Measurements from ENCODE around the gene CACNB2. TPM values are rescaled to one million over a fixed set of nuclear protein-coding genes. Genes with fewer than 3 reads are reported as not detected.

The CACNB2 gene
- total RNA-seq, 1 experiment from 2014 or later: 0.07 TPM

DNA sequence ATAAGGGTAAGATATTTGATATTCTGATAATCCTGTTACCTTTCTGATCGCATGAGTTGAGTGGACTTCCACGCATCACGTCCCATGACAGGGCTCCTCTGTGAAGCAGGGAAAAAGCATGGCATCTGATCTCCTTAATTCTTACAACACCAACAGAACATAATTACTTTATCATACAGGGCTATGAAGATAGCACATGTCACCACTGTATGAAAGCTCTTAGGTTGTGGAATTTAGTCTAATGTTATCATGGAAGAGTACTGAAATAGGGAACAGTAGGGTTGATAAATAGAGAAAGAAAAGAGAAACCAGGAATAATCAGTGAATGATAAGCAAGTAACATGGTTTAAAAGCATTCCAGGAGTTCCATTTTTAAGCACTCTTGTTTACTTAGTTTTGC lies 212.0 kb downstream of the CACNB2 start:
- no peak for DNase-seq
- no peaks in the 10 kb centered on the region for H4K20me1 ChIP-seq (ENCODE audit: low read length)
- H3K4me1 ChIP-seq (ENCODE audit: insufficient read depth, low read length): no peaks in the 10 kb centered on the region
- H3K79me2 ChIP-seq (ENCODE audit: low read length): no peaks in the 10 kb centered on the region
- H3K4me2 ChIP-seq (ENCODE audit: low read length): no peak overlapping the region
- POLR2A ChIA-PET (ENCODE audit: unreplicated experiment): no interaction called here
- H3K36me3 ChIP-seq (ENCODE audit: low read depth, low read length): no peaks in the 10 kb centered on the region
- no peaks in the 10 kb centered on the region for H3F3A ChIP-seq (ENCODE audit: low read length, unreplicated experiment)
- no peak overlapping the region for H3K27ac ChIP-seq (ENCODE audit: low read length)
- H3K27me3 ChIP-seq (ENCODE audit: low read length): no peaks in the 10 kb centered on the region
- no peak for TF ChIP-seq EZH2phosphoT487 (IDR thresholded peaks at IDR 0.05; ENCODE audit: borderline replicate concordance, low read length)
- no peak for TF ChIP-seq EZH2 (IDR thresholded peaks at IDR 0.05; ENCODE audit: low read length, unreplicated experiment)
- TF ChIP-seq, protein P1, sequence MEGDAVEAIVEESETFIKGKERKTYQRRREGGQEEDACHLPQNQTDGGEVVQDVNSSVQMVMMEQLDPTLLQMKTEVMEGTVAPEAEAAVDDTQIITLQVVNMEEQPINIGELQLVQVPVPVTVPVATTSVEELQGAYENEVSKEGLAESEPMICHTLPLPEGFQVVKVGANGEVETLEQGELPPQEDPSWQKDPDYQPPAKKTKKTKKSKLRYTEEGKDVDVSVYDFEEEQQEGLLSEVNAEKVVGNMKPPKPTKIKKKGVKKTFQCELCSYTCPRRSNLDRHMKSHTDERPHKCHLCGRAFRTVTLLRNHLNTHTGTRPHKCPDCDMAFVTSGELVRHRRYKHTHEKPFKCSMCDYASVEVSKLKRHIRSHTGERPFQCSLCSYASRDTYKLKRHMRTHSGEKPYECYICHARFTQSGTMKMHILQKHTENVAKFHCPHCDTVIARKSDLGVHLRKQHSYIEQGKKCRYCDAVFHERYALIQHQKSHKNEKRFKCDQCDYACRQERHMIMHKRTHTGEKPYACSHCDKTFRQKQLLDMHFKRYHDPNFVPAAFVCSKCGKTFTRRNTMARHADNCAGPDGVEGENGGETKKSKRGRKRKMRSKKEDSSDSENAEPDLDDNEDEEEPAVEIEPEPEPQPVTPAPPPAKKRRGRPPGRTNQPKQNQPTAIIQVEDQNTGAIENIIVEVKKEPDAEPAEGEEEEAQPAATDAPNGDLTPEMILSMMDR (conservative IDR thresholded peaks at IDR 0.05; ENCODE audit: low read depth, low read length): no peak
- no peak overlapping the region for H3K4me3 ChIP-seq (ENCODE audit: low read length)
- no peak overlapping the region for H2AFZ ChIP-seq (ENCODE audit: low read length)
- H3K9ac ChIP-seq (ENCODE audit: low read length): no peak overlapping the region
- intact Hi-C loops (cut with micrococcal nuclease): no loop called here
- no TSS peak for BruUV-seq (replicated peaks)
- no peaks in the 10 kb centered on the region for H3K9me2 ChIP-seq (replicated peaks; ENCODE audit: low read length)
- CTCF ChIA-PET: no interaction called here
- no peaks in the 10 kb centered on the region for H3K9me3 ChIP-seq (ENCODE audit: low read length)
- ATAC-seq: no peak

DNA sequence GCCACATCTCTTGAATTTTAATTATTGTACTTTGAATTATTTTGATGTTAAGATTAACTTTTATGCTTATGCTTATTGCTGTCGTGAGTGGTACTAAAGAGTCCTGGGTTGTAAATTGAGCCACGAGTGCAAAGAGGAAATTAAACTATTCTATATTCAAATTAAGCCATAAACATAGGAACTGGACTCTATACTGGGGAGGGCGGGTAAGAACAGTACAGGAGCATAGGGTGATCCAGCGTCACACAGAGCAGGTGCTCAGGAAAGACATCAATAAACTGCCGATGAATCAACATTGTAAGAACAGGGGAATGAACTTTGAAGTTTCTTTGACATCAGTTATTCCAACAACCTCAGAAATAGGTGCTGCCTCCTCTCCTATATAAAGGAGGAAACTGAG lies 219.6 kb downstream of the CACNB2 start:
- intact Hi-C loops (cut with micrococcal nuclease): no loop called here
- no peak for TF ChIP-seq EZH2 (IDR thresholded peaks at IDR 0.05; ENCODE audit: low read length, unreplicated experiment)
- TF ChIP-seq, protein P1 (conservative IDR thresholded peaks at IDR 0.05; ENCODE audit: low read depth, low read length): no peak
- TF ChIP-seq EZH2phosphoT487 (IDR thresholded peaks at IDR 0.05; ENCODE audit: borderline replicate concordance, low read length): no peak
- H3K9me3 ChIP-seq (ENCODE audit: low read length): no peaks in the 10 kb centered on the region

DNA sequence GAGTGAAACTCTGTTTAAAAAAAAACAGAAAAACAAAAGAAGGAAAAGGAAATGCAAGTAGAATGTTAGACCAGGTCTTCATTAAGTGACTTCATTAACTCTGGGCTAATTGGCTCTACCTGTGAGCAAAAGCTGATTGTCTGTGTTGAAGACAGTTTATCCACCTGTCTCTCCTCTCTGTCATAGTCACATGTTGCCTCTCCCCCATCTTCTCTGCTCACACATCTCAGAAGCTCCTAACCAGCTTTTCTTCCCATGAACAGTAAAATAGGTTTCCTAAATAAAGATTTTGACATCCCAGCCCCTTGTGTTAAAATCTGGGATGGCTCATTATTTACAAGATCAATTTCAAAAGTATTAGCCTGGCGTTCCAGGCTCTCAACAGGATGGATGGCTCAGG lies 222.7 kb downstream of the CACNB2 start:
- Histone ChIP-seq H3K4me2 (ENCODE audit: low read length) (no peak overlapping the region), H2AFZ (ENCODE audit: low read length) (no peak overlapping the region), H3K4me3 (ENCODE audit: low read length) (no peak overlapping the region), H3K4me1 (ENCODE audit: insufficient read depth, low read length) (no peaks in the 10 kb centered on the region), H3K27ac (ENCODE audit: low read length) (no peak overlapping the region), H3K9me3 (ENCODE audit: low read length) (no peaks in the 10 kb centered on the region), H3K9me2 (replicated peaks; ENCODE audit: low read length) (no peaks in the 10 kb centered on the region), H3K27me3 (ENCODE audit: low read length) (no peaks in the 10 kb centered on the region), H3K79me2 (ENCODE audit: low read length) (no peaks in the 10 kb centered on the region), H4K20me1 (ENCODE audit: low read length) (no peaks in the 10 kb centered on the region), H3K9ac (ENCODE audit: low read length) (no peak overlapping the region), H3K36me3 (ENCODE audit: low read depth, low read length) (no peaks in the 10 kb centered on the region), H3F3A (ENCODE audit: low read length, unreplicated experiment) (no peaks in the 10 kb centered on the region)
- ChIA-PET POLR2A (ENCODE audit: unreplicated experiment) (no interaction called here), CTCF (no interaction called here)
- TF ChIP-seq EZH2 (IDR thresholded peaks at IDR 0.05; ENCODE audit: low read length, unreplicated experiment) (no peak), EZH2phosphoT487 (IDR thresholded peaks at IDR 0.05; ENCODE audit: borderline replicate concordance, low read length) (no peak)
- TF ChIP-seq, protein P1 (conservative IDR thresholded peaks at IDR 0.05; ENCODE audit: low read depth, low read length): no peak
- ATAC-seq: no peak
- DNase-seq: no peak
- intact Hi-C loops (cut with micrococcal nuclease): no loop called here
- no TSS peak for BruUV-seq (replicated peaks)

More for the DNA sequence above, 219.6 kb downstream of the CACNB2 start:
- H3K9ac ChIP-seq (ENCODE audit: low read length): no peak overlapping the region
- H3K4me2 ChIP-seq (ENCODE audit: low read length): no peak overlapping the region
- H3F3A ChIP-seq (ENCODE audit: low read length, unreplicated experiment): no peaks in the 10 kb centered on the region
- H3K27ac ChIP-seq (ENCODE audit: low read length): no peak overlapping the region
- BruUV-seq (replicated peaks): no TSS peak
- ATAC-seq (no peak), DNase-seq (no peak)
- CTCF ChIA-PET: no interaction called here
- H4K20me1 ChIP-seq (ENCODE audit: low read length): no peaks in the 10 kb centered on the region
- H3K27me3 ChIP-seq (ENCODE audit: low read length): no peaks in the 10 kb centered on the region
- H3K4me1 ChIP-seq (ENCODE audit: insufficient read depth, low read length): no peaks in the 10 kb centered on the region
- H3K4me3 ChIP-seq (ENCODE audit: low read length): no peak overlapping the region
- no peak overlapping the region for H2AFZ ChIP-seq (ENCODE audit: low read length)
- H3K79me2 ChIP-seq (ENCODE audit: low read length): no peaks in the 10 kb centered on the region
- H3K36me3 ChIP-seq (ENCODE audit: low read depth, low read length): no peaks in the 10 kb centered on the region
- POLR2A ChIA-PET (ENCODE audit: unreplicated experiment): no interaction called here
- H3K9me2 ChIP-seq (replicated peaks; ENCODE audit: low read length): no peaks in the 10 kb centered on the region
